H1 (cell line): ENCODE data around the gene EPHA3. TPM values are rescaled to one million over a fixed set of nuclear protein-coding genes. Genes with fewer than 3 reads are reported as not detected.

ENCODE experiments used
- SP2 ChIP-seq: IDR thresholded peaks from 2 replicates; pipeline ENCODE4 v1.6.1; 2012; ENCODE audit warnings: mild to moderate bottlenecking, low read length, inconsistent platforms
- polyA plus RNA-seq, 7 experiments: library from polyadenylated mRNA; depleted of rRNA in 3 of 7; stranded (reverse) in 5 of 7; unstranded in 2 of 7; fragments of >200 nt in 5 of 7; fragments of 200-250 nt in 2 of 7; gene quantifications; 1 replicate in 5 of 7; 2 replicates in 1 of 7; 4 replicates in 1 of 7; pipeline versions ENCODE4 v1.2.1 to v1.2.3, GENCODE V29; 2011 to 2013; ENCODE audit warnings: missing spikeins in 2 of 7, mixed read lengths in 2 of 7
- total RNA-seq: library from RNA; stranded (reverse); fragmentation: NEBNext Ultra II Directional; extraction: Animal tissue kit (Norgen Biotek cat#: 25700); gene quantifications from 2 replicates; pipeline ENCODE4 v1.2.1, GENCODE V29; 2021
- TF ChIP-seq, protein P1 (sequence below): IDR thresholded peaks from 2 replicates; pipeline ENCODE4 v1.6.1; 2011; ENCODE audit warnings: low read length, improper control_type of control experiment
- TF ChIP-seq, protein P2 (sequence below): fragments of 300-600 bp; sonication (generic); IDR thresholded peaks from 2 replicates; pipeline ENCODE4 v1.7.1; 2012; ENCODE audit warnings: low read length, moderate library complexity, mild to moderate bottlenecking, inconsistent platforms; ENCODE audit not compliant: insufficient replicate concordance

EPHA3 gene
- total and polyA plus RNA-seq, 2 of the 8 experiments (the other 6 are each of a cell fraction or from before 2014, with no cell fraction given): 0.09 to 0.22 TPM

DNA sequence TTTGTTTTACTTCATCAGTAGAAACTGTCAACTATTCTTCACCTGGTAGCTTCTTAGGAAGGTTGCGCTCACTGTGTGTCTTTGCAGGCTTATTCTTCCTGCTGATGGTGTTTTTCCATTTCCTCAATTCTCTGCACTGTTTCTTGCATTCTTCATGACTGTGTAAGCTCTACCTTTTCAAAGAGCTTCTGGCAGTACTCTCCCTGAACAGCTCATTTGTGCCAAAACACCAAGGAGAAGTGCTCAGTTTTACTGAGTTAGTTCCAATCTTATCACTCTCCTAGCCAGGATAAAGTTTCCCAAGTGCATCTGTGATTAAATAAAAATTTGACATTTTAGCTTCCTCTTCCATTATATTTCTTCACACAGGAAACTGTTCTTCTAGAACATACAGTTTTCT is 339.8 kb downstream of the EPHA3 start (continued):
- TF ChIP-seq, protein P1, sequence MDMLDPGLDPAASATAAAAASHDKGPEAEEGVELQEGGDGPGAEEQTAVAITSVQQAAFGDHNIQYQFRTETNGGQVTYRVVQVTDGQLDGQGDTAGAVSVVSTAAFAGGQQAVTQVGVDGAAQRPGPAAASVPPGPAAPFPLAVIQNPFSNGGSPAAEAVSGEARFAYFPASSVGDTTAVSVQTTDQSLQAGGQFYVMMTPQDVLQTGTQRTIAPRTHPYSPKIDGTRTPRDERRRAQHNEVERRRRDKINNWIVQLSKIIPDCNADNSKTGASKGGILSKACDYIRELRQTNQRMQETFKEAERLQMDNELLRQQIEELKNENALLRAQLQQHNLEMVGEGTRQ: no peak
- no peak for TF ChIP-seq SP2
- TF ChIP-seq, protein P2, sequence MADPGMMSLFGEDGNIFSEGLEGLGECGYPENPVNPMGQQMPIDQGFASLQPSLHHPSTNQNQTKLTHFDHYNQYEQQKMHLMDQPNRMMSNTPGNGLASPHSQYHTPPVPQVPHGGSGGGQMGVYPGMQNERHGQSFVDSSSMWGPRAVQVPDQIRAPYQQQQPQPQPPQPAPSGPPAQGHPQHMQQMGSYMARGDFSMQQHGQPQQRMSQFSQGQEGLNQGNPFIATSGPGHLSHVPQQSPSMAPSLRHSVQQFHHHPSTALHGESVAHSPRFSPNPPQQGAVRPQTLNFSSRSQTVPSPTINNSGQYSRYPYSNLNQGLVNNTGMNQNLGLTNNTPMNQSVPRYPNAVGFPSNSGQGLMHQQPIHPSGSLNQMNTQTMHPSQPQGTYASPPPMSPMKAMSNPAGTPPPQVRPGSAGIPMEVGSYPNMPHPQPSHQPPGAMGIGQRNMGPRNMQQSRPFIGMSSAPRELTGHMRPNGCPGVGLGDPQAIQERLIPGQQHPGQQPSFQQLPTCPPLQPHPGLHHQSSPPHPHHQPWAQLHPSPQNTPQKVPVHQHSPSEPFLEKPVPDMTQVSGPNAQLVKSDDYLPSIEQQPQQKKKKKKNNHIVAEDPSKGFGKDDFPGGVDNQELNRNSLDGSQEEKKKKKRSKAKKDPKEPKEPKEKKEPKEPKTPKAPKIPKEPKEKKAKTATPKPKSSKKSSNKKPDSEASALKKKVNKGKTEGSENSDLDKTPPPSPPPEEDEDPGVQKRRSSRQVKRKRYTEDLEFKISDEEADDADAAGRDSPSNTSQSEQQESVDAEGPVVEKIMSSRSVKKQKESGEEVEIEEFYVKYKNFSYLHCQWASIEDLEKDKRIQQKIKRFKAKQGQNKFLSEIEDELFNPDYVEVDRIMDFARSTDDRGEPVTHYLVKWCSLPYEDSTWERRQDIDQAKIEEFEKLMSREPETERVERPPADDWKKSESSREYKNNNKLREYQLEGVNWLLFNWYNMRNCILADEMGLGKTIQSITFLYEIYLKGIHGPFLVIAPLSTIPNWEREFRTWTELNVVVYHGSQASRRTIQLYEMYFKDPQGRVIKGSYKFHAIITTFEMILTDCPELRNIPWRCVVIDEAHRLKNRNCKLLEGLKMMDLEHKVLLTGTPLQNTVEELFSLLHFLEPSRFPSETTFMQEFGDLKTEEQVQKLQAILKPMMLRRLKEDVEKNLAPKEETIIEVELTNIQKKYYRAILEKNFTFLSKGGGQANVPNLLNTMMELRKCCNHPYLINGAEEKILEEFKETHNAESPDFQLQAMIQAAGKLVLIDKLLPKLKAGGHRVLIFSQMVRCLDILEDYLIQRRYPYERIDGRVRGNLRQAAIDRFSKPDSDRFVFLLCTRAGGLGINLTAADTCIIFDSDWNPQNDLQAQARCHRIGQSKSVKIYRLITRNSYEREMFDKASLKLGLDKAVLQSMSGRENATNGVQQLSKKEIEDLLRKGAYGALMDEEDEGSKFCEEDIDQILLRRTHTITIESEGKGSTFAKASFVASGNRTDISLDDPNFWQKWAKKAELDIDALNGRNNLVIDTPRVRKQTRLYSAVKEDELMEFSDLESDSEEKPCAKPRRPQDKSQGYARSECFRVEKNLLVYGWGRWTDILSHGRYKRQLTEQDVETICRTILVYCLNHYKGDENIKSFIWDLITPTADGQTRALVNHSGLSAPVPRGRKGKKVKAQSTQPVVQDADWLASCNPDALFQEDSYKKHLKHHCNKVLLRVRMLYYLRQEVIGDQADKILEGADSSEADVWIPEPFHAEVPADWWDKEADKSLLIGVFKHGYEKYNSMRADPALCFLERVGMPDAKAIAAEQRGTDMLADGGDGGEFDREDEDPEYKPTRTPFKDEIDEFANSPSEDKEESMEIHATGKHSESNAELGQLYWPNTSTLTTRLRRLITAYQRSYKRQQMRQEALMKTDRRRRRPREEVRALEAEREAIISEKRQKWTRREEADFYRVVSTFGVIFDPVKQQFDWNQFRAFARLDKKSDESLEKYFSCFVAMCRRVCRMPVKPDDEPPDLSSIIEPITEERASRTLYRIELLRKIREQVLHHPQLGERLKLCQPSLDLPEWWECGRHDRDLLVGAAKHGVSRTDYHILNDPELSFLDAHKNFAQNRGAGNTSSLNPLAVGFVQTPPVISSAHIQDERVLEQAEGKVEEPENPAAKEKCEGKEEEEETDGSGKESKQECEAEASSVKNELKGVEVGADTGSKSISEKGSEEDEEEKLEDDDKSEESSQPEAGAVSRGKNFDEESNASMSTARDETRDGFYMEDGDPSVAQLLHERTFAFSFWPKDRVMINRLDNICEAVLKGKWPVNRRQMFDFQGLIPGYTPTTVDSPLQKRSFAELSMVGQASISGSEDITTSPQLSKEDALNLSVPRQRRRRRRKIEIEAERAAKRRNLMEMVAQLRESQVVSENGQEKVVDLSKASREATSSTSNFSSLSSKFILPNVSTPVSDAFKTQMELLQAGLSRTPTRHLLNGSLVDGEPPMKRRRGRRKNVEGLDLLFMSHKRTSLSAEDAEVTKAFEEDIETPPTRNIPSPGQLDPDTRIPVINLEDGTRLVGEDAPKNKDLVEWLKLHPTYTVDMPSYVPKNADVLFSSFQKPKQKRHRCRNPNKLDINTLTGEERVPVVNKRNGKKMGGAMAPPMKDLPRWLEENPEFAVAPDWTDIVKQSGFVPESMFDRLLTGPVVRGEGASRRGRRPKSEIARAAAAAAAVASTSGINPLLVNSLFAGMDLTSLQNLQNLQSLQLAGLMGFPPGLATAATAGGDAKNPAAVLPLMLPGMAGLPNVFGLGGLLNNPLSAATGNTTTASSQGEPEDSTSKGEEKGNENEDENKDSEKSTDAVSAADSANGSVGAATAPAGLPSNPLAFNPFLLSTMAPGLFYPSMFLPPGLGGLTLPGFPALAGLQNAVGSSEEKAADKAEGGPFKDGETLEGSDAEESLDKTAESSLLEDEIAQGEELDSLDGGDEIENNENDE: no peak
